NCI-H1092 treated with DMSO at 0.1 percent for 48 hours (cell line): ENCODE results near the gene EDIL3.
"Not testable (repeated sequence)": the region's sequence is repeated elsewhere in the genome, so short reads cannot be mapped to it uniquely, and the experiment has no call there.

Experiments used
- DNase-seq: peaks from one replicate; lab custom pipeline; 2025; lab: John Stamatoyannopoulos, UW

EDIL3 gene

GRCh38 chr5:84298628-84299027, 86.1 kb downstream of the EDIL3 start:
- no peak for DNase-seq

DNA sequence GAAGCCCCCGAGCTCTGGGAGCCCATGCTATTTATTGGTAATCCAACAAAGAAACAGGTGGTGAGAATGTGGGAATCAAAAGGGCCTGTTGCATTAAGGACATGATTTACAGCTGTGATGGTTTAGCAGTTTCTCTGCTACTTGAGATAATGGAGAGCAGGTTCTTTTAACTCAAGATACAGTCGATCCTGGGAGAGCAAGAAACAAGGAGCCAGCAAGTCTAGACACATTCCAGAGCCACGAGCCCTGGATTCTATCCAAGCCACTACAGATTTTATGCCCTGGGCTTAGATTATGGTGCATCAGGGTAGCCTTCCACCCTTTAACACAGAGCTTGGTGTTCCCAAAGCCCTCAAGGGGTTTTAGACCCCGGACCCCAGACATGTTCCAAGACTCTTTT, 87.0 kb downstream of the EDIL3 start:
- DNase-seq, result not testable (repeated sequence)

DNA sequence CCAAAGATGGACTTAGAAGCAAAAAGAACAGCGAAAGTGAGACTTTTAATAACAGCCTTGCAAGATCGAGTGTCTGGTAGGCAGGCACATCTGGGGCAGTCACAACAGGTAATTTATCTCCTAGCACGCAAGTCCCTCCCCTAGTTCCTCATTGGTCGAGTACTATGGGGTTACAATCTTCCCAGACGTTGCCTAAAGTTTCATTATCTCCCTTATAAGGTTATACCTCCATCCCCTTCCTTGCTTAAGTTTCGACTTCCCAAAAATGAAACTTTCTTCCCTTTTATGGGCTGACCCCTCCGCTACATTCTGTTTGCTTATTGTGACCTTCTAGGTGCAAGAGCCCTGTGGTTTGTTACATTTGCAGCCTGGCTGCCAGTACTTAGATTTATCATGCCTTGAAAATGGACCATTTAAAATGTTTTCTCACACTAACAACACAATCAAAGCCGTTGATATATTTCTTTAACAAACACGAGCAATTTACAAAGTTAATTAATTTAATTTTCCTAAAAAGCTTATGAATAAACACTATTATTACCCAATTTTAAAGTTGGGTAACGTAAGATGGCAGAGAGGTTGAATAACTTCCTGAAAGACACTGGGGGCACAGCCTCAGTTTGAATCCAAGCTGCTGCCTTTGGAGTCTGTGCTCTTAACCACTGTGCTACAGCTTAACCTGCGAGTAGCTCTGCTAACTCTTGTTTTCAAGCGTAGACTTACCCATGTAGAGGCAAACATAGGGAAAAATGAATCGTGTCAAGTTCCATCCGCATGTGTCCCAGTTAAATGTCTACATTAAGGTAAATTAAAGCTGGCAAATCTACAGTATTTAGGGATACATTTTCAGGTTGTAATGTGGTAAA, 91.7 kb downstream of the EDIL3 start:
- DNase-seq, result no peak

GRCh38 chr5:84292000-84292642, 92.6 kb downstream of the EDIL3 start:
- DNase-seq, result no peak

DNA sequence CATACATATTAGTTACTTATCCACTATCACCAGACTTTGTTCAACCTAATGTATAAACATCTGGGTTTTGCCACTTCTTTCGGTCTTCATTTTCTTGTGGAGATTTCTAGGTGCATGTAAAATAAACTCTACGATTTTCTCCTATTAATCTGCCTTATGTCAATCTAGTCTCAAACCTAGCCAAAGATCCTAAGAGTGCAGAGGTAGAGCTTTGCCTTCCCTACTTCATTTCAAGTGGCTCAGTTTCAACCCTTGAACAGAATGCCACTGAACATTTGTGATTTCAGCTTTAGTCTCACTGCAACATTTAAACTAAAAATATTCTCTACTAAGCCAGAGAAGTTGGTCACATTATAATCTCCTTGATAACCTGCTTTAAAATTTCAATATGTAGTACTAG, 94.0 kb downstream of the EDIL3 start:
- no peak for DNase-seq

DNA sequence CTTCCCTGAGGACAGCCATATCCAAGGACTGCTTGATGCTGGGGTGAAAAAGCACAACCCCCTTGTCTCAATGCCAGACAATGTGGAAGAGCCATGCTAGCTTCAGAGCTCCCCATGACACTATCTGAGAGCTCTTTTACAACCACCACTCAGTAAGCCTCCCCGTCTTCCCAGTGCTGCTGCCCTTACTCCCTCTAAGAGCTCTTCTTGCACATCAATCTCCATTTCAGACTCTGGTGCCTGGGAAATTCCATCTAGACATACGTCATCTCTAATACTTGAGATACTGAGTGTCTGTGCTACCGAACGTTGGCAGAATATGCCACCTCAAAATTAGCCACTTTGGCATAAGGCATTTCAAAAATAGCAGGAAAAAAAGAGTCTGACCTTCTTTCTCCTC, 94.5 kb downstream of the EDIL3 start:
- no peak for DNase-seq

GRCh38 chr5:84287951-84288350, 96.7 kb downstream of the EDIL3 start:
- no peak for DNase-seq

DNA sequence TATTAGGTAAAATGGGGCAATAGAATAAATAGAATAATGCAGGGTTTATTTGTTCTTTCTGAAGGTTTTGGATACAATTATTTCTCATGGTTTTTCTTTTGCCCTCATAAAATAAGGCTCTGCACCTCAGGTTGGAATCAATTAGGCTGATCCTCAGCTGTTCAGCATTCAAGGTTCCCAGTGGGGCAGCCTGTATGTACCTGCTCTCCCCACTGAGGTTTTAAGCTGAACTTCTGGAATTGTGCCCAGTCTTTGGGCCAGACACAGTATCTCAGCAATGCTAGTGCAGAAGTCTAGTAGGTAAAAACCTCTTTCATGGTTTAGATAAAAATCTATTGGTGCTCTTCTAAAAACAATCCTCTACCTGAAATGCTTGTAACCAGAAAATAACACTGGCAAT, 98.0 kb downstream of the EDIL3 start:
- DNase-seq, result no peak

GRCh38 chr5:84285641-84286637, 98.7 kb downstream of the EDIL3 start:
- no peak for DNase-seq

GRCh38 chr5:84281383-84281782, 103.3 kb downstream of the EDIL3 start:
- DNase-seq, result no peak

GRCh38 chr5:84279234-84279633, 105.4 kb downstream of the EDIL3 start:
- DNase-seq, result no peak

DNA sequence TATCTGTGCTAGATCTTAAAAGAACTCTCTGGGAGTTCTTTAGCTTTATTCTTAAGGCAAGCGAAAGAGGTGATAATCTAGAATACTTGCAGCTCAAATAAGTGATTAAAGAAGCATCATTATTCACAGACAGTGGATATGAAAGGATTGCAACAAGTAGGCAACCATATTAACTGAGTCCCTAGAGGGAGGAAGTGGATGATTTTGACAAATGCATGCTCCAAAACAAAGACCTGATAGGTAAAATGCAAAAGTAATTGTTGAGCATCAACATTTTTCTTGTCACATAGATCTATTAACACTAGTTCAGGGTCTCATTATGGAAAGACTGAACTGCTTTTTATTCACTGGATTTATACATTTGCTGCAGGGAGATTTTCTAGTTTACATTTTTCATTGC, 109.1 kb downstream of the EDIL3 start:
- DNase-seq, result no peak

DNA sequence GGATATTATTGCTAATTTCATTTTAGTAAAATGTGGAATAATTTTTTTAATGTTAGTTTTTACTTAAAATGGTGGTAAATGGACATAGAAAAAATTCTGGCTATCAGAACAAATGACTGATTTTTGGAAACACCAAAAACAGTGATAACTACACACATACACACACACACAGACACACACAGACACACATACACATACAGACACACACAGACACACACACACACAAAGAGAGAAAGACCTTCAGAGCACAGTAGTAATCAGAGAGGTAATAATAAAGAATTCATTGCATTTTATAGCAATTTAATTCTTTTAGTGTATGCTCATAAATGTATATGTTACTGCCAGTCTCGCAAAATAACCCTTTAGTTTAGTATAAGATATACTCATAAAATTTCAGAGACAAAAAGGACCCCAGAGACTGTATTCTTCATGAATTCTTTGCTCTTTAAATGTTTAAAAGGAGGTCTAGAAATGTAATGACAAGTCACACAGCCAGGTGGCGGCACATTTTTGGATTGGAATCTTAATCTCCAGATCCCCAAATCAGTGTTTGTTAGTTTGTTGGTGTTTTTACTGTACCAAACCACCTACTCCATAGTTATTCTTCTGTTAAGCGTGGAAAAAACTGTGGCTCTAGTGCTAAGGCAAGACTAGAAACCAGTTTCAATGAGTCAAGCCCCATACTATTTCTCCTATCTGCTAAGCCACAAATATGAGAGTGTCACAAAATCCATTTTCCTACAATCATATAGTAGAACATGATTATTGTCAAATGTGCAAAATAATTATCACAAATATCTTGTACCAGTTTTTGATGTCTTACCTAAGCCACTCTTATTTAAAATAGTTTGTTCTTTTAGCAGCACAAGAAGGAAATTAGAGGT, 109.9 kb downstream of the EDIL3 start:
- no peak for DNase-seq

DNA sequence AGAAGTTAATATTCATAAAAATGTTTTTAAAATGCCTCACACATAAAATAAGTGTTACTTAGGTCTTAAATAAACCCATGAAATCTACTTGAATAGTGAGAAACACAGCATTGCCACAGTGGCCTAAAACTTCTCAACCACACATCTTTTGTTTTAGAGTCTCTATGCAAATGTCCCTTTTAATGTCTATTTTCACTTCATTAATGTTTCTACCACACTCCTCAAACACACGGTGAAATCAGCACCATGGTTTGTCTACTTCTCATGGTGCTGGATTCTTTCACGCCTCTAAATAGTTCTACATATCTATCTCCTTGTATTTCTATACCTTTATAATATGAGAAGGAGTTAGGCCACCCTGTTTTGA, 111.2 kb downstream of the EDIL3 start:
- DNase-seq, result no peak

- DNase-seq, result no peak
These were observed 111.7 kb downstream of the EDIL3 start for GRCh38 chr5:84272771-84273516.

DNA sequence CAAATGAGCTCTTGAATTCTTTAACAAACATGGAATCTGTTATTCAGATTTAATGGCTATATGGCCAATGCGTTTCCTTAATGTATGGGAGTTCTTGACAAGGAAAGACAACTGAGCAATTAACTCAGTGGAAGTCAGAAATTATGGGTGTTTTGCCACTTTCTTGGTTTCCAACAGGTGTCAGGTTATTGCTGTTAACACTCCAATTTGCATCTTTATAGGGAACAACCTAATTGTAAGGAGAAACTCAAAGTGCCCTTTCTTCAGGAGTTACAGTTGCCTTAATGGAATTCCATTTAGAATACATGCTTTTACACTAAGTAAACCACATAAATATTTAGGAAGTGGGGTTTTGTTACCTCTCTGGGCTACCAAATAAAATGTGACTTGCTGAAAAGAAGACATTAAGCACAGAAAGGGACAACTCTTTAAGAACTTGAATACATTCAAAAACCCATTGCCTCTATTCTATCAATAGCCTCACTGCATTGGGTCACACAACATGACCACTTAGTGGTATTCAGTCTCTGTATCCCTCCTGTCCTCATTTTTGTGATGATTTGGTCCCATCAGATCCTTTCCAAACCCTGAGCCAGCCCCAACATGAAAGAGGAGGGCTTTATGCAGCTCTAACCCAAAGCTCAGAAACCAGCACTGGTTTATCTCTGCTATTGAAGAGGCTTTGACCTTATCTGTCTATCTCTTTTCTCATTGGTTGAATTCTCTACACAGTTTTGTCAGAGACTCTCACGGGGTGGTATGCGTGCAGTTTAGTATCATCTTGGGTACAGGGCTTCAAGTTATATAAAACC, 118.7 kb downstream of the EDIL3 start:
- DNase-seq, result no peak

- DNase-seq, result no peak
These were observed 119.5 kb downstream of the EDIL3 start for GRCh38 chr5:84265130-84265529.

DNA sequence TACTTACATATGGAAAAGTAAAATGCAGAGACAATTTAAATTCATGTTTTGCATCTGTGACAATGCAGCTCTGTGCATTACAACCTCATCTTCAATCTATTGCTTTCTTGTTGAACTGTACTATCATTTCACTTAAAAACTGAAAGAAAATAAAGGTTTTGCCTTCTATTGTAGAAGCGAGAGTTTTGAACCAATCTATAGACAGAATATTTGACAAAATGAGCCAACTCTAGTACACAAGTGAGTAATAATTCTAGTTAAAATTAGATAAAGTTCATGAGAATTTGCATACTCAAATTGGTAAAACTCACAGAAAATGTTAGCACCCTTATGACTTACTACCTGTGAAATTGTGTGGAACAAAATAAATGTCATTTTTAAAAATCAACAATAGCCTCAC, 123.7 kb downstream of the EDIL3 start:
- no peak for DNase-seq

GRCh38 chr5:84260140-84260539, 124.5 kb downstream of the EDIL3 start:
- DNase-seq, result no peak
